ENCODE results near the gene EPB41.
"Not testable (repeated sequence)": the region's sequence is repeated elsewhere in the genome, so short reads cannot be mapped to it uniquely, and the experiment has no call there.

EPB41 gene

GRCh38 chr1:28928314-28928941 is 14.1 kb downstream of the EPB41 start:
- no peak for DNase-seq

- peak in 1 of 2 donors; percentile 5 for DNase-seq
Observed at GRCh38 chr1:28933277-28933676, 18.9 kb downstream of the EPB41 start.

DNA sequence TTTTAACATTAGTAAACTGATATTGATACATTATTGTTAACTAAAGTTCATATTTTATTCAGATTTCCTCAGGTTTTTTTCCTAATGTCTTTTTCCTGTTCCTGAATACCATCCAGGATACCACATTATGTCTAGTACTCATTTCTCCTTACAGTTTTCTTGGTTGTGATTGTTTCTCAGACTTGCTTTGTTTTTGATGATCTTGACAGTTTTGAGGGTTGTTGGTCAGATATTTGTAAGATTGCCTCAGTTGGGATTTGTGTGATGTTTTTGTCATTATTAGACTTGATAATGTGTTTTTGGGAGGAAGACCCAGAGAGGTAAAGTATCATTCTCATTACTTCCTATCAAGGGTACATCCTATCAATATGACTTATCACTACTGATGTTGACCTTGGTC is 19.5 kb downstream of the EPB41 start:
- no peak for DNase-seq

DNA sequence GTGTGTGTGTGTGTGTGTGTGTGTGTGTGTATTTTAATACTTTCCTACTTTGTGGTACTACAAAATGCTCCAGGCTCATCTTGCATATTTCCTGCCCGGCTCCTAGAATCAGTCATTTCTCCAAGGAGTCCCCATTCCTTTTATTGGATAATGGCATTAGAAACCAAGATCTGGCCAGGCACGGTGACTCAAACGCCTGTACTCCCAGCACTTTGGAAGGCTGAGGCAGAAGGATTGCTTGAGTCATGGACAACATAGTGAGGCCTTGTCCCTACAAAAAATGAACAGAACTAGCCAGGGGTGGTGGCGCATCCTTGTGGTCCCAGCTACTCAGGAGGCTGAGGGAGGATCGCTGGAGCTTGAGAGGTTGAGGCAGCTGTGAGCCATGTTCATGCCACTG is 20.3 kb downstream of the EPB41 start:
- no peak for DNase-seq

- no peak for DNase-seq
Observed at GRCh38 chr1:28935293-28935692, 20.9 kb downstream of the EPB41 start.

- DNase-seq = no peak
Observed at GRCh38 chr1:28936094-28936493, 21.7 kb downstream of the EPB41 start.

DNA sequence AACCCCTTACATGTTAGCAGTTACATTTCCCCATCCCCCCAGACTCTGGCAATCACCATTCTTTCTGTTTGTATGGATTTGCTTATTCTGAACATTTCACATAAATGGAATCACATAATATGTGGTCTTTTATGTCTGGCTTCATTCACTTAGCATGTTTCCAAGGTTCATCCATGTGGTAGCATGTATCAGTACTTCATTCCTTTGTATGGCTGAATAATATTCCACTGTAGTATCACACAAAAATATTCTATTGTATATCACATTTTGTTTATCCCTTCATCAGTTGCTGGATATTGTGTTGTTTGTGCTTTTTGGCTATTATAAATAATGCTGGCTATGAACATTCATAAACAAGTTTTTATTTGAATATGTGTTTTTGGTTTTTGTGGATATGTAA is 22.2 kb downstream of the EPB41 start:
- no peak for DNase-seq

GRCh38 chr1:28943581-28943980 is 29.2 kb downstream of the EPB41 start:
- not testable (repeated sequence) for DNase-seq

DNA sequence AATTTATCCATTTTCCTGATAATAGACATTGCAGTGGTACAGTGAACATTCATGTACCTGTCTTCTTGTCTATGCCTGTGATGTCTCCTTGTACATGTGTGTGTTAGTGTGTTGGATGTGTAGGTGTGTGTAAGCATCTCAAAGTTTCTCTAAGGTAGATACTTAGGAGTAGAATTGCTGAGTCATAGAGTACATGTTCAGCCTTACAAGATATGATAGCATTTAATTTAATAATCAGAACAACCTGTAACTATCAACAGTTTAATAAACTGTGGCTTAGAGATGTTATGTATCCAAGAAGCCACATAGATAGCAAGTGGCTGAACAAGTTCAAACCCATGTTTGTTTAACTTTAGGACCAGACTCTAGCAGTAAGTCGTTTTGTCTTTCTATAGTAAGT is 35.6 kb downstream of the EPB41 start:
- DNase-seq = no peak

- no peak for DNase-seq
Observed at GRCh38 chr1:28950449-28950848, 36.1 kb downstream of the EPB41 start.

DNA sequence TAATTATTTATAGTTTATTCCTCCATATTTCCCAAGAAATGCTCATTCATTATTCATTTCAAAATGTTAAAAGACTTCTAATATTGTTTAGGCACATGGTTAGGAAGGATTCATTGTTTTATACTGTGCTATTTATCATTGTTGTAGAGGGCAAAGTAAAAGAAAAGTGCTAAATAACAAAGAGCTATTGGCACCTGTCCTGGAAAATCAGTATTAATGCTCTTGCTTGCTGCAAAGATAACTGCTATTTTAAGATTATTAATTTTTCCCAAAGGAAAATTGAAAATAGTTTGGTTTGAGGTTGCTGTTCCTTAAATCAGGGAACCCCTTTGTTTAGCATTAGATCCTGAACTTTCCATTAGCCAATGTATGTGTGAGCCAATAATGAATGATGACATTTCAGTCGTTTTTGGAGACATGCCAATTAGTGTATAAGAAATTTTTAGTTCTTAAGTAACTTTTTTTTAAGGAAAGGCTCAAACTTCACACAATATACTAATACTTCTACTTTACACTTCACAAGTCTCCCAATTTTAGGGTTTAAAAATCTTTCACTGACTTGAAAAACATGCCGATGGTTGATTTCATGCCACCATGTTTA is 39.9 kb downstream of the EPB41 start:
- no peak for DNase-seq

DNA sequence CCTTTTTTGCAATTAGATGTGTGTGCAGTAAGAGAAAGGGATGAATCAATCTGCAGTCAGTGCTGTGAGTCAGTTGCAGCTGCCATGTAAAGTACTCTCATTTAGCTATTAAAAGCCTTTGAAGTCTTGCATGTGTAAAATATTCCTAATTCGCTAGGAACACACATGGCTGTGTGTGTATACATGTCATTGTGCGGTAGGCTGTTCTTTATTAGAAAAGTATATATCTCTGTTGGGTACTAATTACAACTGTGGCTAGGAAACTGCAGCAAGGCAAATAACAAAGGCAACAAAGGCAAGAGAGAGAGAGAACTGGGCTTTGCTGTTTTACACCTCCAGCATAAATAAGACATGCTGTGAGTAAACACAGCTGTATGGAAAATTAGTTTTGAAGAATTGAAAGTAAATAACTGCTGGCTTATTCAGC is 41.7 kb downstream of the EPB41 start:
- DNase-seq = no peak

- not testable (repeated sequence) for DNase-seq
Observed at GRCh38 chr1:28962114-28962831, 47.9 kb downstream of the EPB41 start.

- DNase-seq = no peak
Observed at GRCh38 chr1:28965271-28965870, 51.0 kb downstream of the EPB41 start.

- DNase-seq = no peak
Observed at GRCh38 chr1:28966617-28967016, 52.2 kb downstream of the EPB41 start.

DNA sequence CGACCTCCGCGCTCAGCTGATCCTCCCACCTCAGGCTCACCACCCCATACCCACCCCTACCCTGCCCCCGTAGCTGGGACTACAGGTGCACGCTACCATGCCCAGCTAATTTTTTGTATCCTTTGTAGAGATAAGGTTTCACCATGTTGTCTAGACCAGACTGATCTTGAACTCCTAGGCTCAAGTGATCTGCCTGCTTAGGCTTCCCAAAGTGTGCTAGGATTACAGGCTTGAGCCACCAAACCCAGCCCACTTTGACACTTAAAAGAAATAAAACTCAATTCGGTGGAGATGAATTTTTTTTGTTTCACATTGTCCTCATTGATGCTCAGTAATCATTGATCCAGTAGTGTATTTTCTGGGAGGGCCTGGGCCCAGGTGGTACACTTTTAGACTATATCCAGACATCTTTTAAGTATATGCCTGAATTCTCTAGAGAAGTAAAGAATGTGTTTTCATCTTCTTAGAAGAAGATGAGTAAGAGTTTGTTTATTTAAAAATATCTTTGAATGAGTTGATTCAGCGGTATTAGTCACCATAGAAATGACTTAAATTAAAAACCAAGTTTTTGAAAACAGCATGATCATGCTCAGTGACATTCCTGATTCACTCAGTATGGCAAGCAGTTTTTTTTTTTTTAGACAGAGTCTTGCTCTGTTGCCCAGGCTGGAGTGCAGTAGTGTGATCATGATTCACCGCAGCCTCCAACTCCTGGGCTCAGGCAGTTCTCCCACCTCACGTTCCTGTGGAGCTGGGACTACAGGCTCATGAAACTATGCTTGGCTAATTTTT is 57.8 kb downstream of the EPB41 start:
- peak in 1 of 2 donors; percentile 11 for DNase-seq

DNA sequence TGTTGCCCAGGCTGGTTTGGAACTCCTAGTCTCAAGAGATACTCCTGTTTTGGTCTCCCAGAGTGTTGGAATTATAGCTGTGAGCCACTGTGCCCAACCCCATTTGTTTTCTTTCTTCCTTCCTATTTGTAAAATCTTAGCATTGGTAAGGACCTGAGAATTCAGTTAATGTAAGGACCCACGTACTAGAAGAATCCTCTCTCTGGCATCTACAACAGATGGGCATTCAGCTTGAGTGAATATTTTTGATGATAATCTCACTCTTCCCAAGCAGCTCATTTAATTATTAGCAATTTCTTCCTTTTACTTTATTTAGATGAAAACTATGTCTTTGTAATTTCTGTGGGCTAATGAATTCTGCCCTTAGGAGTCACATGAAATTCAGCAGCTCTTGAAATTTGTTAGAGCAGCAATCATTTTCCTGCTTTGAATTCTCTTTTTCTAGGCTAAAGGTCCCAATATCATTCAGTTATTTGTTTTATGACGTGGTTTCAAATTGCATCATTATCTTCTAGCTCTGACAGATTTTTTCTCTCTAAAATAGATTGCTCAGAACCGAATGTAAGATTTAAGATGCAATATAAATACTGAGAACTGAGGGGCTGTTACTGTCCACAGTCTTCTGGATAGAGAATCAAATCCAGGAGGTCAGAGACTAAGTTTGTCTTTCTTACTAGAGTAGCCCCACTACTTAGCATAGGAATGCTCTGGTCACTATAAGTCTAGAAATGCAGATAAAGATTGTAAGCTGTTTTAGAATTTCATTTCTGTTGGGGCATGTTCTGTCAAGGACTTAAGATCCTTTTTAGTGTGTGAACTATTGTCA is 59.4 kb downstream of the EPB41 start:
- DNase-seq = no peak

DNA sequence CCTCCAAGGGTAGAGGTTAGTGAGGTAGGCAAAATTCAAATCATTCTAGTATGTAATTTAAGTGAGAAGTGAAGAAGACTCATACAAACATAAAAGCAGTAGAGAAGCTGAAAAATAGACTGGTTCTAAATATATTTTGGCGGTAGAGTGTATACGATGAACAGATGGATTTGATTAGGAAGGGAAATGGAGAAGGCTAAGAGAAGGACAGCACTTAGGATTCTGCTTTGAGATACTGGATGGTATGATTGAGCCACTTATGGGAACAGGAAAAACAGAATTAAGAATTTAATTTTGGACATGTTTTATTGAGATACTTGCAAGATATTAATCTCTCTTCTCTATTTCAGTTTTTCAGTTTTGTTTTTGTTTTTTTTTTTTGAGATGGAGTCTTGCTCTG is 60.1 kb downstream of the EPB41 start:
- no peak for DNase-seq

- DNase-seq = no peak
Observed at GRCh38 chr1:28976248-28976647, 61.9 kb downstream of the EPB41 start.

DNA sequence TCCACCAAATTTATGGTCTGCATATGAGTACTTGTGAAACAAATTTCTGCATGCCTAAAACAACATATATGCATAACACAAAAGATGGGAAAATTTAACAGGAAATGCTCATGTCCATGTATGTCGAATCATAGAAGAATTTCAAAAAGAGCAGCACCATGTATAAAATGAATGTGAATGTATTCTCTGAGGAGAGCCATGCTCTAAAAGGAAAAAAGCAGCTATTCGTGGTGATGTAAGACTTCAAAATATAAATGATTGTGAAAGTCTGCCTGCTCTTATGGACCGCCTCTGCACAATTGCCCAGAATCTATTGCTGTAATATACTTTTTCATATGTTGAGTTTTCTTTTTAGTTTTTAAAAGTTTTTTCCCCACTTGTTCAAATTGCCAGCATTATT is 66.8 kb downstream of the EPB41 start:
- DNase-seq = no peak

- no peak for DNase-seq
Observed at GRCh38 chr1:28982198-28982597, 67.8 kb downstream of the EPB41 start.

DNA sequence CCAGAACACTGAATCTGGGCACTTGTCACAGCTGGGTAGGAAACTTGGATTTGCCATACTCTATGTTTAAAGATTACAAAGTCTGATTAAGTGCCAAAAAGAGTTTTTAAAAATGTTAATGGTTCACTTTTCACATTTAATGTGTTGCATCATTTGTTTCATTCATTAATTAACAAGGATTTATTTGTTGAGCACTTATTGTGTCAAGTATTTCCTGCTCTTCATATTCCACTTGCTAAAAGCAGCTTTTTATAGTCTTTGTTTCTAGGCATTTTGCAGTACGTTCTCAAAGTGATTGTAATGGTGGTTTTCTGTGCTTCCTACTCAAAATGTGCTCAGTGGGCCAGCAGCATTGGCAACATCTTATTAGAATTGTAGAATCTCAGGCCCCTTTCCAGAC is 68.7 kb downstream of the EPB41 start:
- DNase-seq = no peak

Measured in activated CD4-positive, alpha-beta T cell treated with anti-CD3 and anti-CD28 coated beads for 4 hours (primary cell).